HCT116 (cell line): ENCODE measurements around the gene APOBEC3A. TPM values are rescaled to one million over a fixed set of nuclear protein-coding genes. Genes with fewer than 3 reads are reported as not detected.

Experiments used
- ATAC-seq: fragments of 200-7000 bp; cut with Tn5 transposase; 2 replicates; pipeline ENCODE4 v1.9.1; 2020; ENCODE audit warnings: mild to moderate bottlenecking, moderate library complexity
- Bru-seq: library from RNA; stranded (reverse); fragments of 400-500 nt; gene quantifications from one replicate; lab custom pipeline; 2021; lab: Mats Ljungman, UMichigan
- BruChase-seq, 2 experiments: library from RNA; stranded (reverse); fragments of 400-500 nt; gene quantifications; one replicate each; lab custom pipeline; 2021; lab: Mats Ljungman, UMichigan
- BruUV-seq: library from RNA; stranded (reverse); fragments of 400-500 nt; replicated peaks from 2 replicates; lab custom pipeline; 2021; lab: Mats Ljungman, UMichigan
- CTCF ChIA-PET: fragments of 300-600 bp; sonication (Branson Sonifier 250); formaldehyde crosslinking; loops from one replicate; lab custom pipeline; 2021; ENCODE audit warnings: antibody characterized with exemption; lab: Charles Lee
- POLR2A ChIA-PET: fragments of 300-600, 350-600 bp; sonication (Branson Sonifier 250); formaldehyde crosslinking; loops from one replicate; lab custom pipeline; 2021; ENCODE audit warnings: antibody characterized with exemption; lab: Charles Lee
- RAD21 ChIA-PET, 2 experiments: fragments of 300-600 bp; sonication (Branson Sonifier 250); formaldehyde crosslinking; loops; one replicate each; lab custom pipeline; 2023; ENCODE audit warnings: low total read pairs in 2 of 2; ENCODE audit not compliant: uncharacterized antibody in 2 of 2, unreplicated experiment in 2 of 2, low non-redundant PET in 1 of 2; lab: Charles Lee
- DNase-seq: peaks from one replicate; pipeline ENCODE4 v3.0.0-alpha.2; 2010; ENCODE audit warnings: low read depth, low spot score
- H2AFZ ChIP-seq: fragments of 200-600 bp; shearing (Covaris generic), sonication (generic); 2 replicates; pipeline ENCODE4 v1.6.1; 2017; ENCODE audit warnings: low read depth, mixed run types, mixed read lengths, antibody characterized with exemption, low read length; ENCODE audit not compliant: poor library complexity, severe bottlenecking
- H3K27ac ChIP-seq: 2 replicates; pipeline ENCODE4 v1.5.1; 2012; ENCODE audit warnings: low read depth, low read length
- H3K27me3 ChIP-seq: fragments of 200-600 bp; sonication (generic); 2 replicates; pipeline ENCODE4 v1.6.1; 2016; ENCODE audit warnings: mixed run types, low read length, mixed read lengths; ENCODE audit not compliant: insufficient read depth
- H3K36me3 ChIP-seq, 2 experiments: fragments of 200-500 bp in 1 of 2; fragments of 200-600 bp in 1 of 2; sonication (Bioruptor generic) in 1 of 2; sonication (generic) in 1 of 2; 2 replicates each; pipeline versions ENCODE4 v1.5.1 to v1.6.1; 2014 to 2016; ENCODE audit warnings: low read length in 2 of 2, inconsistent platforms in 1 of 2, mixed read lengths in 1 of 2, mixed run types in 1 of 2; ENCODE audit not compliant: insufficient read depth in 2 of 2, control insufficient read depth in 1 of 2
- H3K4me1 ChIP-seq, 2 experiments: fragments of 200-600 bp in 1 of 2; sonication (generic) in 1 of 2; 2 replicates each; pipeline versions ENCODE4 v1.5.1 to v1.6.1; 2012 to 2017; ENCODE audit warnings: low read length in 2 of 2, inconsistent platforms in 1 of 2, mild to moderate bottlenecking in 1 of 2, mixed read lengths in 1 of 2, mixed run types in 1 of 2, moderate library complexity in 1 of 2; ENCODE audit not compliant: insufficient read depth in 2 of 2, control insufficient read depth in 1 of 2
- H3K4me2 ChIP-seq: fragments of 200-600 bp; sonication (generic); 2 replicates; pipeline ENCODE4 v1.6.1; 2017; ENCODE audit warnings: mixed run types, low read length, mixed read lengths
- H3K4me3 ChIP-seq, 2 experiments: fragments of 200-600 bp in 1 of 2; sonication (generic) in 1 of 2; replicated peaks in 1 of 2; 2 replicates each; pipeline ENCODE4 v1.5.1; 2011 to 2016; ENCODE audit warnings: low read length in 2 of 2, control low read depth in 1 of 2, low read depth in 1 of 2, mild to moderate bottlenecking in 1 of 2, mixed read lengths in 1 of 2, mixed run types in 1 of 2
- H3K79me2 ChIP-seq: fragments of 200-600 bp; sonication (generic); 2 replicates; pipeline ENCODE4 v1.6.1; 2017; ENCODE audit warnings: mild to moderate bottlenecking, mixed run types, low read length, moderate library complexity, mixed read lengths; ENCODE audit not compliant: insufficient read depth
- H3K9ac ChIP-seq: fragments of 200-600 bp; sonication (generic); 2 replicates; pipeline ENCODE4 v1.6.1; 2016; ENCODE audit warnings: low read length, mixed read lengths
- H3K9me2 ChIP-seq: fragments of 200-600 bp; sonication (generic), shearing (Covaris generic); 2 replicates; pipeline ENCODE4 v1.6.1; 2017; ENCODE audit warnings: mixed run types, mild to moderate bottlenecking, moderate library complexity; ENCODE audit not compliant: insufficient read depth
- H3K9me3 ChIP-seq, 2 experiments: fragments of 200-500 bp in 1 of 2; fragments of 200-600 bp in 1 of 2; sonication (Bioruptor generic) in 1 of 2; sonication (generic) in 1 of 2; 2 replicates each; pipeline ENCODE4 v1.6.1; 2014 to 2017; ENCODE audit warnings: low read length in 2 of 2, mixed read lengths in 2 of 2, inconsistent platforms in 1 of 2, low read depth in 1 of 2, mild to moderate bottlenecking in 1 of 2, mixed run types in 1 of 2, moderate library complexity in 1 of 2; ENCODE audit not compliant: control insufficient read depth in 1 of 2, insufficient read depth in 1 of 2
- H4K20me1 ChIP-seq: fragments of 200-600 bp; sonication (generic), shearing (Covaris generic); 2 replicates; pipeline ENCODE4 v1.6.1; 2017; ENCODE audit warnings: mixed run types, mild to moderate bottlenecking, moderate library complexity; ENCODE audit not compliant: insufficient read depth
- CEBPB ChIP-seq: IDR thresholded peaks from 2 replicates; pipeline ENCODE4 v1.6.1; 2012; ENCODE audit warnings: low read depth
- EZH2 ChIP-seq: fragments of 200-600 bp; sonication (generic); IDR thresholded peaks from 2 replicates; pipeline ENCODE4 v1.6.1; 2017; ENCODE audit warnings: antibody characterized with exemption, mixed run types
- POLR2A ChIP-seq: IDR thresholded peaks from 2 replicates; pipeline ENCODE4 v1.7.0; 2011; ENCODE audit warnings: borderline replicate concordance; ENCODE audit not compliant: insufficient read depth, insufficient read length; ENCODE audit errors: extremely low read depth
- SRF ChIP-seq: IDR thresholded peaks from 2 replicates; pipeline ENCODE4 v1.6.1; 2012; ENCODE audit warnings: low read depth
- ZFX ChIP-seq: fragments of 450-650 bp; IDR thresholded peaks from 2 replicates; pipeline ENCODE4 v1.6.1; 2017
- intact Hi-C: fragments of 100-400 bp; cut with micrococcal nuclease; formaldehyde crosslinking; loops from 2 replicates; pipeline ENCODE4 v1.10.0; 2022
- long read RNA-seq: library from polyadenylated mRNA; unstranded; transcript quantifications from one replicate; pipeline ENCODE4 v2.0.0, GENCODE V29; 2021; ENCODE audit not compliant: unreplicated experiment
- polyA plus RNA-seq: library from polyadenylated mRNA; unstranded; fragments of >200 nt; gene quantifications from 2 replicates; pipeline ENCODE4 v1.2.1, GENCODE V29; 2012; ENCODE audit warnings: missing spikeins
- total RNA-seq: library from RNA; stranded (reverse); gene quantifications from one replicate; pipeline ENCODE4 v1.2.1, GENCODE V29; 2021; ENCODE audit not compliant: unreplicated experiment
- TF ChIP-seq, protein P1 (sequence below): IDR thresholded peaks from 2 replicates; pipeline ENCODE4 v1.6.1; 2012; ENCODE audit warnings: low read depth

APOBEC3A gene
- not detected for total RNA-seq
- polyA plus RNA-seq, result not detected in 2 replicates
- not detected for Bru-seq, nascent RNA
- not detected for BruChase-seq, experiment 1, labeled RNA remaining after a 6-hour chase
- percentile 3 among the genes with signal in this experiment for BruChase-seq, experiment 2, labeled RNA remaining after a 2-hour chase
- long read RNA-seq, result 0 reads

- intact Hi-C loops, result no loop called here
- Histone ChIP-seq H3K9me2 (no peaks in the 10 kb centered on the region), H3K4me3 (no peak within 1 kb of the TSS), H4K20me1 (no peaks in the 10 kb centered on the region), H3K27ac (no peak within 1 kb of the TSS), H3K9ac (no peak within 1 kb of the TSS), H3K4me2 (no peak within 1 kb of the TSS), H3K27me3 (peaks cover 3% of the 10 kb centered on the region; the same call in 1 of the 2 replicates), H3K36me3 (no peaks in the 10 kb centered on the region), H3K4me1 (no peaks in the 10 kb centered on the region; a peak in 1 of 4 replicates), H3K79me2 (no peaks in the 10 kb centered on the region), H2AFZ (no peak within 1 kb of the TSS), H3K9me3 (no peaks in the 10 kb centered on the region)
- ATAC-seq (peak; percentile 61; the same call in 1 of the 2 replicates), DNase-seq (no peak)
- ChIA-PET CTCF (no interaction called here), RAD21 (no interaction called here), POLR2A (no interaction called here)
- no TSS peak for BruUV-seq
- TF ChIP-seq SRF (no peak), EZH2 (no peak), CEBPB (no peak), POLR2A (no peak), ZFX (no peak)
- TF ChIP-seq, protein P1, sequence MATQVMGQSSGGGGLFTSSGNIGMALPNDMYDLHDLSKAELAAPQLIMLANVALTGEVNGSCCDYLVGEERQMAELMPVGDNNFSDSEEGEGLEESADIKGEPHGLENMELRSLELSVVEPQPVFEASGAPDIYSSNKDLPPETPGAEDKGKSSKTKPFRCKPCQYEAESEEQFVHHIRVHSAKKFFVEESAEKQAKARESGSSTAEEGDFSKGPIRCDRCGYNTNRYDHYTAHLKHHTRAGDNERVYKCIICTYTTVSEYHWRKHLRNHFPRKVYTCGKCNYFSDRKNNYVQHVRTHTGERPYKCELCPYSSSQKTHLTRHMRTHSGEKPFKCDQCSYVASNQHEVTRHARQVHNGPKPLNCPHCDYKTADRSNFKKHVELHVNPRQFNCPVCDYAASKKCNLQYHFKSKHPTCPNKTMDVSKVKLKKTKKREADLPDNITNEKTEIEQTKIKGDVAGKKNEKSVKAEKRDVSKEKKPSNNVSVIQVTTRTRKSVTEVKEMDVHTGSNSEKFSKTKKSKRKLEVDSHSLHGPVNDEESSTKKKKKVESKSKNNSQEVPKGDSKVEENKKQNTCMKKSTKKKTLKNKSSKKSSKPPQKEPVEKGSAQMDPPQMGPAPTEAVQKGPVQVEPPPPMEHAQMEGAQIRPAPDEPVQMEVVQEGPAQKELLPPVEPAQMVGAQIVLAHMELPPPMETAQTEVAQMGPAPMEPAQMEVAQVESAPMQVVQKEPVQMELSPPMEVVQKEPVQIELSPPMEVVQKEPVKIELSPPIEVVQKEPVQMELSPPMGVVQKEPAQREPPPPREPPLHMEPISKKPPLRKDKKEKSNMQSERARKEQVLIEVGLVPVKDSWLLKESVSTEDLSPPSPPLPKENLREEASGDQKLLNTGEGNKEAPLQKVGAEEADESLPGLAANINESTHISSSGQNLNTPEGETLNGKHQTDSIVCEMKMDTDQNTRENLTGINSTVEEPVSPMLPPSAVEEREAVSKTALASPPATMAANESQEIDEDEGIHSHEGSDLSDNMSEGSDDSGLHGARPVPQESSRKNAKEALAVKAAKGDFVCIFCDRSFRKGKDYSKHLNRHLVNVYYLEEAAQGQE, result no peak
Observed at GRCh38 chr22:38957046-38957770, at the start of gene APOBEC3A. Gene APOBEC3A (plus strand): TSS chr22:38957609. CDS start chr22:38957692, 83 bp downstream.
